Activated naive CD8-positive, alpha-beta T cell treated with anti-CD3 and anti-CD28 coated beads, Interleukin-2, amount 10 ng/mL, durations not matched to agents 7 days and 5 days (primary cell): ENCODE results near the gene C16orf46. TPM values are rescaled to one million over a fixed set of nuclear protein-coding genes. Genes with fewer than 3 reads are reported as not detected.
"Not testable (repeated sequence)": the region's sequence is repeated elsewhere in the genome, so short reads cannot be mapped to it uniquely, and the experiment has no call there.

ENCODE experiments used
- ATAC-seq: fragments of 150-1000 bp; cut with Tn5 transposase; one replicate; pipeline ENCODE4 v1.10.0; 2021; ENCODE audit warnings: low read depth, moderate library complexity
- POLR2A ChIA-PET: fragments of 350-600 bp; sonication (Branson Sonifier 250); formaldehyde crosslinking; loops from one replicate; lab custom pipeline; 2021; ENCODE audit warnings: antibody characterized with exemption; lab: Charles Lee
- DNase-seq: peaks from one replicate; pipeline ENCODE4 v3.0.0; 2021
- H3K27ac Mint-ChIP-seq: one replicate; pipeline ENCODE4 v1.8.0; 2022; ENCODE audit warnings: mild to moderate bottlenecking, mixed read lengths
- H3K27me3 Mint-ChIP-seq: one replicate; pipeline ENCODE4 v1.8.0; 2022; ENCODE audit warnings: mild to moderate bottlenecking, moderate library complexity, mixed read lengths
- H3K36me3 Mint-ChIP-seq: one replicate; pipeline ENCODE4 v1.8.0; 2021; ENCODE audit warnings: mild to moderate bottlenecking, mixed read lengths
- H3K4me1 Mint-ChIP-seq: one replicate; pipeline ENCODE4 v1.8.0; 2021; ENCODE audit warnings: mixed read lengths
- H3K4me3 Mint-ChIP-seq: one replicate; pipeline ENCODE4 v1.8.0; 2022; ENCODE audit warnings: mild to moderate bottlenecking, moderate library complexity, mixed read lengths
- H3K9me3 Mint-ChIP-seq: one replicate; pipeline ENCODE4 v1.8.0; 2021; ENCODE audit warnings: mixed read lengths
- total RNA-seq, 2 experiments: library from RNA; stranded (reverse); gene quantifications; one replicate each; pipeline ENCODE4 v1.2.3, GENCODE V29; 2021

Gene C16orf46
- total RNA-seq = under 1 TPM; 0.53 to 0.65 TPM

- Mint-ChIP-seq H3K27me3 (peaks cover 4% of the 10 kb centered on the region), H3K4me3 (no peak within 1 kb of the TSS), H3K9me3 (no peaks in the 10 kb centered on the region), H3K36me3 (no peaks in the 10 kb centered on the region), H3K27ac (no peak within 1 kb of the TSS), H3K4me1 (peaks cover 9% of the 10 kb centered on the region)
- ATAC-seq = peak; percentile 89
- peak; percentile 99 for DNase-seq
- POLR2A ChIA-PET = interaction anchor here (0.7 to 3.3 kb wide), 8 partner anchors 41 to 666 kb away, joined by 3 to 22 read pairs (median 4); partner anchors contain the start of genes ATMIN, CENPN, CMC2 and GAN
Observed at GRCh38 chr16:81077076-81077940, at the start of gene C16orf46. TSS of gene C16orf46 (minus strand) at chr16:81077238. CDS start at chr16:81063955, 13,283 bp downstream.

DNA sequence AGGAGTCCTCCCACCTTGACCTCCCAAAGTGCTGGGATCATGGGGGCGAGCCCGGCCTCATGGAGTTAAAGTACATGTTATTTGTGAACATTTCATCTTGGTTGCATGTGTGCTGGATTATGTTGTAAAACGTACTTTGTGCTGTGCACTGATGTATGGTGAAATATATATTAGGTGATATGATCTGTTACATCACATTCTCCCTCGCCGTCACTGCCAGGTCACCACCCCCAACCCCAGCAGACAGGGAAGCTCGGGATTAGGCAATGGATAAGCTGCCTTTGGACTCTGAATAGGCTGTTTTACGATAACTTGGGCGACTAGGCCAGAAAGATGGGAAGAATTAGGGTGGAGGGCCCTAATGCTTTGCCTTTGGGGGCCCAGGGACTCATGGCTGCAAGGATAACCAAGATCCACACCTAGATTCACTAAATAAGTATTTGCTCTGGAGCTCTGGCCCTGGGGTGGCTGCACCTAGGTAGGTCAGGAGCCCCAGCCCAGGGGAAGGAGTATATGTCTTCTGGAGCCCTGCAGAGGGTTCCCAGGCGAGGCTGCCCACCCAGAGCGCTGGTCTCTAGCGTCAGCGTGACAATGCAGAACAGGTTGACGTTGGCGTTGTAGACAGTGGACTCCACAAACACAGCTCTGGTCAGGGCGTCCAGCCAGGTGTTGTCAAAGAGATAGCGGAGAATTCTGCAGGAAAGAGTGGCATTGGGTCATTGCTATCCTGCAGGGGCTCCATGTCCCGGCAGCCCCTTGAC, 46.2 kb upstream of the C16orf46 start:
- H3K27ac Mint-ChIP-seq = no peak overlapping the region
- POLR2A ChIA-PET = no interaction called here
- no peak for DNase-seq
- no peak overlapping the region for H3K4me3 Mint-ChIP-seq
- H3K4me1 Mint-ChIP-seq = no peaks in the 10 kb centered on the region
- no peak for ATAC-seq
- no peaks in the 10 kb centered on the region for H3K36me3 Mint-ChIP-seq
- no peaks in the 10 kb centered on the region for H3K9me3 Mint-ChIP-seq
- peaks cover 2% of the 10 kb centered on the region for H3K27me3 Mint-ChIP-seq

DNA sequence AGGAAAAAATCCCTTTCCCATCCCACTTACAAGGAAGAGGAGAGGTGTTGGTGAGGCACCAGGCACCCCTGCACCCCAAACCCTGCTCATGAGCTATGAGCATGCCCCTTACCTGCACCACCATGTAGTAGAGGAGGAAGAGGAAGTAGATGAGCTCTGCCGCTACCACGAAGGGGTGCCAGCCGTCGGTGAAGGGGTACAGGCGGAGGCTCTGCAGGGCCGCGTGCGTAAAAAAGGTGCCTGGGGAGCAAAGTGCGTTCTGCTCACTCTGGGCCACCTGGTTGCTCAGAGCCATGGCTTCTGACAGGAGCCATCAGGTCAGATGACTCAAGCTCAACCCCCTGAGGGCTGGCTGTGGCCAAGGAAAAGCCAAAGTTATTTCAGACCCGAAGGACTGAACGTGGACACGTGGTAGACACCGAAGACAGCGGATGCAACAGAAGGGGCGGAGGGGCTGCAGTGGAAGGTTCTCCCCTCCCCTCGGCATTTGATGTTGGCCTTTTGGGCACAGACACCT, 44.5 kb upstream of the C16orf46 start:
- Mint-ChIP-seq H3K4me1 (no peaks in the 10 kb centered on the region), H3K4me3 (no peak overlapping the region), H3K27me3 (peaks cover 2% of the 10 kb centered on the region), H3K36me3 (no peaks in the 10 kb centered on the region), H3K27ac (no peak overlapping the region), H3K9me3 (no peaks in the 10 kb centered on the region)
- POLR2A ChIA-PET = no interaction called here
- DNase-seq (no peak), ATAC-seq (no peak)

- ATAC-seq = no peak
- Mint-ChIP-seq H3K4me1 (no peaks in the 10 kb centered on the region), H3K27ac (no peak overlapping the region), H3K36me3 (no peaks in the 10 kb centered on the region), H3K27me3 (no peaks in the 10 kb centered on the region), H3K9me3 (no peaks in the 10 kb centered on the region), H3K4me3 (no peak overlapping the region)
- DNase-seq = no peak
- POLR2A ChIA-PET = no interaction called here
Observed at GRCh38 chr16:81117436-81117835, 40.4 kb upstream of the C16orf46 start.

DNA sequence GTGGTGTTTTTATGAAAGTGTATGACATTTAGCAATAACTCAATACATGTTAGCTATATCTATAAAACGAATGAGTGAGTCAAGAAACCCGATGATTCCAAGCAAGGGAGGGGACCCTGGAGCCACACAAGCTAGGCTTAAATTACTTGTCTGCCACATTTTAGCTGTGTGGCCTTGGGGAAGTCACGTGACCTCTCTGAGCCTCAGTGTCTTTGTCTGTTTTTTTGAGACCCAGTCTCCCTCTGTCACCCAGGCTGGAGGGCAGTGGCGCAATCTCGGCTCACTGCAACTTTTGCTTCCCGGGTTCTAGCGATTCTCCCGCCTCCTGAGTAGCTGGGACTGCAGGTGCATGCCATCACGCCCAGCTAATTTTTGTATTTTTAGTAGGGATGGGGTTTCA, 39.2 kb upstream of the C16orf46 start:
- Mint-ChIP-seq H3K4me3 (no peak overlapping the region), H3K4me1 (no peaks in the 10 kb centered on the region), H3K9me3 (no peaks in the 10 kb centered on the region), H3K27ac (no peak overlapping the region), H3K36me3 (no peaks in the 10 kb centered on the region), H3K27me3 (no peaks in the 10 kb centered on the region)
- ATAC-seq (no peak), DNase-seq (no peak)
- POLR2A ChIA-PET = no interaction called here

- ATAC-seq (no peak), DNase-seq (no peak)
- no peaks in the 10 kb centered on the region for H3K9me3 Mint-ChIP-seq
- H3K27ac Mint-ChIP-seq = no peak overlapping the region
- H3K27me3 Mint-ChIP-seq = peaks cover 4% of the 10 kb centered on the region
- H3K4me1 Mint-ChIP-seq = no peaks in the 10 kb centered on the region
- no peak overlapping the region for H3K4me3 Mint-ChIP-seq
- H3K36me3 Mint-ChIP-seq = no peaks in the 10 kb centered on the region
- POLR2A ChIA-PET = no interaction called here
Observed at GRCh38 chr16:81112453-81112852, 35.4 kb upstream of the C16orf46 start.

GRCh38 chr16:81109274-81109673, 32.2 kb upstream of the C16orf46 start:
- H3K36me3 Mint-ChIP-seq, H3K27ac Mint-ChIP-seq, H3K9me3 Mint-ChIP-seq, H3K4me1 Mint-ChIP-seq, DNase-seq, H3K27me3 Mint-ChIP-seq, H3K4me3 Mint-ChIP-seq, POLR2A ChIA-PET, ATAC-seq: not testable (repeated sequence)

GRCh38 chr16:81107511-81107910, 30.5 kb upstream of the C16orf46 start:
- DNase-seq = no peak
- H3K36me3 Mint-ChIP-seq = no peaks in the 10 kb centered on the region
- no peaks in the 10 kb centered on the region for H3K9me3 Mint-ChIP-seq
- peaks cover 5% of the 10 kb centered on the region for H3K27me3 Mint-ChIP-seq
- POLR2A ChIA-PET = no interaction called here
- no peak overlapping the region for H3K27ac Mint-ChIP-seq
- no peaks in the 10 kb centered on the region for H3K4me1 Mint-ChIP-seq
- H3K4me3 Mint-ChIP-seq = no peak overlapping the region
- ATAC-seq = no peak

DNA sequence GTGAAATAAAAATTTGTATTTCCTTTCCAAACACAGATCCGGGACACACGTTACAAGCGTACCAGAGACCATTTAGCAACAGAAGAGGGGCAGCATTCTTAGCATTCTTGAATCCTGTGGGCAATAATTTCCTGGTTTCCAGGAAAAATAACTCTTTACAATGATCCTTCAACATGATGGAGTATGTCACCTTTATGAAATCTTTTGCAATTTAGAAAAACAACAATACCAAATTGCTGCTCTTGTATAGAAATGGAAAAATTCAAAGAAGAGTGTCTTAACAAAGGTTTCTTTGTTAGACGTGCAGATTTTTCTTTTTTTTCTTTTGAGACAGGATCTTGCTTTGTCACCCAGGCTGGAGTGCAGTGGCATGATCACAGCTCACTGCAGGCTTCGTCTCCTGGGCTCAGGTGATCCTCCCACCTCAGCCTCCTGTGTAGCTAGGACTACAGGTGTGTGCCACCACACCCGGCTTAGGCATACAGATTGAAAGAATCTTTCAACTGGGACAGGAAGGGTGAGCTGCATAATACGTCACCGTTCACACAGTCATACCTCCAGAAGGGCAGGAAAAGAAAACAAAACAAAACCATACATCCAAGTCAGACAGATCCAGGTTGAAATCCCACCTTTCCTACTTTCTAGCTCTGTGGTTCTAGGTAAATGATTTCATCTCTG, 29.9 kb upstream of the C16orf46 start:
- Mint-ChIP-seq H3K4me1 (no peaks in the 10 kb centered on the region), H3K9me3 (no peaks in the 10 kb centered on the region), H3K36me3 (no peaks in the 10 kb centered on the region), H3K4me3 (no peak overlapping the region), H3K27ac (no peak overlapping the region), H3K27me3 (peaks cover 5% of the 10 kb centered on the region)
- ATAC-seq = no peak
- POLR2A ChIA-PET = no interaction called here
- no peak for DNase-seq

DNA sequence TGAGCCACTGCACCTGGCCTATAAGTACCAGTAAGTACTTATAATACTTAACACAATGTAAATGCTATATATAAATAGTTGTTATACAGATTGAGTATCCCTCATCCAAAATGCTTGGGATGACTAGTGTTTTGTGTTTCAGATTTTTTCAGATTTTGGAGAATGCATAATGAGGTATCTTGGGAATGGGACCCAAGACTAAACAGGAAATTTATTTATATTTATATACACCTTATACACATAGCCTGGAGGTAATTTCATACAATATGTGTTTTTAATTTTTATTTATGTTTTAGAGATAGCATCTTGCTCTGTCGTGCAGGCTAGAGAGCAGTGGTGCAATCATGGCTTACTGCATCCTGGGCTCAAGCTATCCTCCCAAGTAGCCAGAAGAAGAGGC, 28.9 kb upstream of the C16orf46 start:
- no peak for ATAC-seq
- Mint-ChIP-seq H3K9me3 (no peaks in the 10 kb centered on the region), H3K27me3 (peaks cover 5% of the 10 kb centered on the region), H3K27ac (no peak overlapping the region), H3K36me3 (no peaks in the 10 kb centered on the region), H3K4me1 (no peaks in the 10 kb centered on the region), H3K4me3 (no peak overlapping the region)
- DNase-seq = no peak
- POLR2A ChIA-PET = no interaction called here

DNA sequence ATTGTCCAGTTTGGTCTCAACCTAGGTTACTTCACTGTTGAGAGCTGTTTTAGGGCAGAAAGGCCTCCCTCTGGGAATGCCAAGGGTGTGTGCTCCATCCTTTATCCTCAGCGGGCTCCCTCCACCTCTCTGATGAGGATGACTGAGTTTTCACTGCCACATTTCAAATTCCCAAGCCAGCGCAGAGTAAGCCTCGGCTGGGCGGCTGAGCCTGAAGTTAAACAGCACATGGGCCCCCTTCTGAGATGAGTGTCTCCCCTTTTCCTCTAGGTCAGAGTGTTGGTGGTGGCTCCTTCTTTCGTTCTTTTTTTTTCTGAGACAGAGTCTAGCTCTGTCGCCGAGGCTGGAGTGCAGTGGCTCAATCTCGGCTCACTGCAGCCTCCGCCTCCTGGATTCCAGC, 24.7 kb upstream of the C16orf46 start:
- Mint-ChIP-seq H3K4me1 (no peaks in the 10 kb centered on the region), H3K27me3 (peaks cover 2% of the 10 kb centered on the region)
- no peak for DNase-seq

GRCh38 chr16:81099958-81100357, 22.9 kb upstream of the C16orf46 start:
- Mint-ChIP-seq H3K4me1 (peaks cover 2% of the 10 kb centered on the region), H3K4me3 (no peak overlapping the region), H3K9me3 (peaks cover 1% of the 10 kb centered on the region), H3K27me3 (peaks cover 2% of the 10 kb centered on the region), H3K27ac (no peak overlapping the region), H3K36me3 (no peaks in the 10 kb centered on the region)
- no peak for ATAC-seq
- POLR2A ChIA-PET = no interaction called here
- DNase-seq = no peak

More for the DNA sequence above, 24.7 kb upstream of the C16orf46 start:
- Mint-ChIP-seq H3K4me3 (no peak overlapping the region), H3K27ac (no peak overlapping the region), H3K36me3 (no peaks in the 10 kb centered on the region), H3K9me3 (no peaks in the 10 kb centered on the region)
- POLR2A ChIA-PET = no interaction called here
- ATAC-seq = no peak

GRCh38 chr16:81097230-81097629, 20.2 kb upstream of the C16orf46 start:
- no peak overlapping the region for H3K27ac Mint-ChIP-seq
- H3K36me3 Mint-ChIP-seq = no peaks in the 10 kb centered on the region
- DNase-seq (no peak), ATAC-seq (no peak)
- H3K4me1 Mint-ChIP-seq = peaks cover 4% of the 10 kb centered on the region
- H3K4me3 Mint-ChIP-seq = no peak overlapping the region
- H3K9me3 Mint-ChIP-seq = peaks cover 1% of the 10 kb centered on the region
- POLR2A ChIA-PET = interaction anchor here (0.8 to 1.2 kb wide), 2 partner anchors 62 to 90 kb away, joined by 3 read pairs; partner anchors contain the start of genes ATMIN, CENPN and CMC2
- no peaks in the 10 kb centered on the region for H3K27me3 Mint-ChIP-seq
